8988T (cell line): ENCODE results near the gene DDX41.

ENCODE experiments used
- DNase-seq: peaks from one replicate; pipeline ENCODE4 v3.0.0; 2011

Gene DDX41

GRCh38 chr5:177483042-177483441, 33.7 kb downstream of the DDX41 start:
- DNase-seq, result no peak

- no peak for DNase-seq
Measured at GRCh38 chr5:177482359-177482795, 34.4 kb downstream of the DDX41 start.

- no peak for DNase-seq
Measured at GRCh38 chr5:177479774-177480173, 37.0 kb downstream of the DDX41 start.

GRCh38 chr5:177478711-177479646, 37.8 kb downstream of the DDX41 start:
- no peak for DNase-seq

- no peak for DNase-seq
Measured at GRCh38 chr5:177477701-177478477, 38.9 kb downstream of the DDX41 start.

- no peak for DNase-seq
Measured at GRCh38 chr5:177476531-177477233, 40.1 kb downstream of the DDX41 start.

GRCh38 chr5:177475563-177476427, 41.0 kb downstream of the DDX41 start:
- DNase-seq, result no peak

GRCh38 chr5:177474846-177475562, 41.8 kb downstream of the DDX41 start:
- no peak for DNase-seq

GRCh38 chr5:177474002-177474476, 42.7 kb downstream of the DDX41 start:
- DNase-seq, result no peak

- DNase-seq, result peak; percentile 97
Measured at GRCh38 chr5:177473443-177474001, 43.2 kb downstream of the DDX41 start, which contains the start of gene DBN1. DBN1 (minus strand) TSS chr5:177473634; CDS start chr5:177473521, 113 bp downstream.

- peak; percentile 85 for DNase-seq
Measured at GRCh38 chr5:177472460-177473442, 44.0 kb downstream of the DDX41 start.

- no peak for DNase-seq
Measured at GRCh38 chr5:177471610-177472356, 45.0 kb downstream of the DDX41 start.

- DNase-seq, result peak; percentile 75
Measured at GRCh38 chr5:177470759-177471536, 45.8 kb downstream of the DDX41 start.

- no peak for DNase-seq
Measured at GRCh38 chr5:177469750-177470525, 46.8 kb downstream of the DDX41 start.

- no peak for DNase-seq
Measured at GRCh38 chr5:177468685-177469628, 47.8 kb downstream of the DDX41 start.

GRCh38 chr5:177468329-177468684, 48.5 kb downstream of the DDX41 start:
- DNase-seq, result no peak
